GM23248 (cell line): ENCODE data around the gene PLPPR4. TPM values are rescaled to one million over a fixed set of nuclear protein-coding genes. Genes with fewer than 3 reads are reported as not detected.

Source experiments
- DNase-seq: peaks from one replicate; pipeline ENCODE4 v3.0.0-alpha.2; 2015
- H2AFZ ChIP-seq: fragments of 200-600 bp; sonication (generic); 2 replicates; pipeline ENCODE4 v1.6.1; 2016; ENCODE audit warnings: antibody characterized with exemption
- H3F3A ChIP-seq: fragments of 200-600 bp; sonication (generic); 2 replicates; pipeline ENCODE4 v1.6.1; 2016; ENCODE audit warnings: mild to moderate bottlenecking, antibody characterized with exemption, mixed run types; ENCODE audit not compliant: insufficient read depth
- H3K27ac ChIP-seq: fragments of 200-600 bp; sonication (generic); 2 replicates; pipeline ENCODE4 v1.5.1; 2016; ENCODE audit warnings: mild to moderate bottlenecking
- H3K27me3 ChIP-seq: fragments of 200-600 bp; sonication (generic); replicated peaks from 2 replicates; pipeline ENCODE4 v1.6.1; 2016; ENCODE audit warnings: mild to moderate bottlenecking; ENCODE audit not compliant: insufficient read depth
- H3K36me3 ChIP-seq: fragments of 200-600 bp; sonication (generic); 2 replicates; pipeline ENCODE4 v1.6.1; 2016; ENCODE audit warnings: low read depth, mild to moderate bottlenecking
- H3K4me1 ChIP-seq: fragments of 200-600 bp; sonication (generic); 2 replicates; pipeline ENCODE4 v1.6.1; 2016; ENCODE audit warnings: mild to moderate bottlenecking; ENCODE audit not compliant: insufficient read depth
- H3K4me2 ChIP-seq: fragments of 200-600 bp; sonication (generic); one replicate; pipeline ENCODE4 v1.6.1; 2016; ENCODE audit warnings: mild to moderate bottlenecking; ENCODE audit not compliant: unreplicated experiment
- H3K4me3 ChIP-seq: fragments of 200-600 bp; sonication (generic); 2 replicates; pipeline ENCODE4 v1.5.1; 2016; ENCODE audit warnings: mild to moderate bottlenecking
- H3K79me2 ChIP-seq: fragments of 200-600 bp; sonication (generic); 2 replicates; pipeline ENCODE4 v1.6.1; 2016; ENCODE audit warnings: mild to moderate bottlenecking; ENCODE audit not compliant: insufficient read depth
- H3K9ac ChIP-seq: fragments of 200-600 bp; sonication (generic); 2 replicates; pipeline ENCODE4 v1.6.1; 2016; ENCODE audit warnings: mild to moderate bottlenecking
- H3K9me2 ChIP-seq: fragments of 200-600 bp; sonication (generic); 2 replicates; pipeline ENCODE4 v1.6.1; 2016; ENCODE audit warnings: mixed run types, mild to moderate bottlenecking, moderate library complexity; ENCODE audit not compliant: insufficient read depth
- H3K9me3 ChIP-seq: fragments of 200-600 bp; sonication (generic); one replicate; pipeline ENCODE4 v1.6.1; 2017; ENCODE audit warnings: low read depth
- H4K20me1 ChIP-seq: fragments of 200-600 bp; sonication (generic); 2 replicates; pipeline ENCODE4 v1.6.0; 2016; ENCODE audit not compliant: insufficient read depth
- EZH2 ChIP-seq: fragments of 200-600 bp; sonication (generic); IDR thresholded peaks from 2 replicates; pipeline ENCODE4 v1.6.1; 2018; ENCODE audit warnings: antibody characterized with exemption, mild to moderate bottlenecking; ENCODE audit not compliant: insufficient read depth, poor library complexity, severe bottlenecking
- EZH2phosphoT487 ChIP-seq: fragments of 200-600 bp; sonication (generic); IDR thresholded peaks from 2 replicates; pipeline ENCODE4 v1.6.1; 2018; ENCODE audit warnings: antibody characterized with exemption, moderate library complexity, mild to moderate bottlenecking, low read depth; ENCODE audit not compliant: insufficient read depth
- WGBS, 2 experiments: methylation state at CpG; one replicate each; pipeline ENCODE4 v1.1.6; 2015 to 2017; ENCODE audit warnings: low lambda C conversion rate in 2 of 2, low coverage in 1 of 2; ENCODE audit errors: missing lambda C conversion rate in 2 of 2; 5-methylcytosine and 5-hydroxymethylcytosine counted together
- in situ Hi-C: fragments of 300-500 bp; cut with MboI; formaldehyde crosslinking; loops from 2 replicates; pipeline ENCODE4 v1.15.0; 2020
- polyA plus RNA-seq: library from polyadenylated mRNA; unstranded; fragments of >200 nt; fragmentation: Nextera tagmentation; extraction: Ambion mirVana; gene quantifications from 2 replicates; pipeline ENCODE4 v1.2.1, GENCODE V29; 2016
- total RNA-seq: library from RNA; depleted of rRNA; stranded (reverse); fragments of >200 nt; shearing (Covaris generic); gene quantifications from 2 replicates; pipeline ENCODE4 v1.2.3, GENCODE V29; 2014

PLPPR4 gene
- total and polyA plus RNA-seq, 2 experiments from 2014 or later, result 0.79 to 1.7 TPM

- Histone ChIP-seq H2AFZ (no peak overlapping the region), H4K20me1 (no peaks in the 10 kb centered on the region), H3F3A (no peaks in the 10 kb centered on the region), H3K4me3 (no peak overlapping the region), H3K27ac (no peak overlapping the region), H3K4me1 (no peaks in the 10 kb centered on the region), H3K9ac (no peak overlapping the region), H3K79me2 (no peaks in the 10 kb centered on the region), H3K4me2 (no peak overlapping the region), H3K9me3 (no peaks in the 10 kb centered on the region), H3K27me3 (0 out of 2 replicates have a peak, but pooled peaks cover 2% of the 10 kb centered on the region), H3K36me3 (no peaks in the 10 kb centered on the region), H3K9me2 (no peaks in the 10 kb centered on the region)
- TF ChIP-seq EZH2, result no peak
- TF ChIP-seq EZH2phosphoT487, result no peak
- no peak for DNase-seq
- in situ Hi-C loops, result no loop called here
These were observed 33.6 kb upstream of the PLPPR4 start for GRCh38 chr1:99230695-99231094.

GRCh38 chr1:99232172-99232571 lies 32.1 kb upstream of the PLPPR4 start:
- Histone ChIP-seq H3K9ac (no peak overlapping the region), H3K4me3 (no peak overlapping the region), H3K9me3 (no peaks in the 10 kb centered on the region), H3K36me3 (no peaks in the 10 kb centered on the region), H3K27me3 (0 out of 2 replicates have a peak, but pooled peaks cover 2% of the 10 kb centered on the region), H4K20me1 (no peaks in the 10 kb centered on the region), H3K9me2 (no peaks in the 10 kb centered on the region), H3F3A (no peaks in the 10 kb centered on the region), H3K4me1 (no peaks in the 10 kb centered on the region), H3K79me2 (no peaks in the 10 kb centered on the region), H3K27ac (no peak overlapping the region), H3K4me2 (no peak overlapping the region), H2AFZ (no peak overlapping the region)
- TF ChIP-seq EZH2 (no peak), EZH2phosphoT487 (no peak)
- 8 to 20% methylated on average over 2 of the region's 2 CpGs for WGBS, 2 experiments
- no peak for DNase-seq
- in situ Hi-C loops, result no loop called here

- no peak for DNase-seq
- TF ChIP-seq EZH2 (no peak), EZH2phosphoT487 (no peak)
- Histone ChIP-seq H3K36me3 (no peaks in the 10 kb centered on the region), H3K79me2 (no peaks in the 10 kb centered on the region), H2AFZ (no peak overlapping the region), H3K9ac (no peak overlapping the region), H3K9me2 (no peaks in the 10 kb centered on the region), H3F3A (no peaks in the 10 kb centered on the region), H3K4me2 (no peak overlapping the region), H3K27ac (no peak overlapping the region), H3K4me1 (no peaks in the 10 kb centered on the region), H3K9me3 (no peaks in the 10 kb centered on the region), H4K20me1 (no peaks in the 10 kb centered on the region), H3K27me3 (0 out of 2 replicates have a peak, but pooled peaks cover 2% of the 10 kb centered on the region), H3K4me3 (no peak overlapping the region)
- WGBS, 2 experiments, result 0 to 6% methylated on average over 1 of the region's 1 CpG
- in situ Hi-C loops, result no loop called here
These were observed 30.8 kb upstream of the PLPPR4 start for GRCh38 chr1:99233446-99233845.

- Histone ChIP-seq H3K79me2 (no peaks in the 10 kb centered on the region), H3K9ac (no peak overlapping the region), H3K4me1 (no peaks in the 10 kb centered on the region), H3K4me3 (no peak overlapping the region), H3K27ac (no peak overlapping the region), H3K27me3 (no peaks in the 10 kb centered on the region), H3K4me2 (no peak overlapping the region), H3K9me3 (no peaks in the 10 kb centered on the region), H3F3A (no peaks in the 10 kb centered on the region), H4K20me1 (no peaks in the 10 kb centered on the region), H3K9me2 (no peaks in the 10 kb centered on the region), H2AFZ (no peak overlapping the region), H3K36me3 (no peaks in the 10 kb centered on the region)
- in situ Hi-C loops, result no loop called here
- TF ChIP-seq EZH2 (no peak), EZH2phosphoT487 (no peak)
- DNase-seq, result no peak
These were observed 27.5 kb upstream of the PLPPR4 start for GRCh38 chr1:99236756-99237155.

- in situ Hi-C loops, result no loop called here
- H3F3A ChIP-seq, result no peaks in the 10 kb centered on the region
These were observed 24.6 kb upstream of the PLPPR4 start for GRCh38 chr1:99239690-99240089.

More at GRCh38 chr1:99239690-99240089, 24.6 kb upstream of the PLPPR4 start:
- H3K79me2 ChIP-seq, result no peaks in the 10 kb centered on the region
- H3K27ac ChIP-seq, result no peak overlapping the region
- H3K9ac ChIP-seq, result no peak overlapping the region
- DNase-seq, result no peak
- H3K9me3 ChIP-seq, result no peaks in the 10 kb centered on the region
- H2AFZ ChIP-seq, result no peak overlapping the region
- no peaks in the 10 kb centered on the region for H3K4me1 ChIP-seq
- TF ChIP-seq EZH2phosphoT487 (no peak), EZH2 (no peak)
- H3K27me3 ChIP-seq, result peaks cover 4% of the 10 kb centered on the region
- H3K36me3 ChIP-seq, result no peaks in the 10 kb centered on the region
- H3K4me3 ChIP-seq, result no peak overlapping the region
- H3K4me2 ChIP-seq, result no peak overlapping the region
- no peaks in the 10 kb centered on the region for H4K20me1 ChIP-seq
- no peaks in the 10 kb centered on the region for H3K9me2 ChIP-seq
- 47 to 50% methylated on average over 6 of the region's 6 CpGs for WGBS, 2 experiments
